SK-N-SH treated with all-trans-retinoic acid at 6 μM for 48 hours (cell line): Measurements from ENCODE around the gene MYNN.

Experiments used
- ATAC-seq: fragments of 200-7000 bp; cut with Tn5 transposase; 3 replicates; pipeline ENCODE4 v1.9.1; 2020; ENCODE audit warnings: mild to moderate bottlenecking, moderate library complexity
- CSDC2 ChIP-seq: fragments of 250-450 bp; sonication (Bioruptor Pico); IDR thresholded peaks from 2 replicates; pipeline ENCODE4 v1.5.0; 2020; ENCODE audit warnings: mild to moderate bottlenecking, moderate library complexity
- GLIS3 ChIP-seq: fragments of 250-450 bp; sonication (Bioruptor Pico); IDR thresholded peaks from 2 replicates; pipeline ENCODE4 v1.5.0; 2020; ENCODE audit warnings: mild to moderate bottlenecking, moderate library complexity
- ISL1 ChIP-seq: fragments of 250-450 bp; sonication (Bioruptor Pico); IDR thresholded peaks from 2 replicates; pipeline ENCODE4 v2.1.2; 2022; ENCODE audit warnings: mild to moderate bottlenecking, moderate library complexity
- RARB ChIP-seq: fragments of 250-450 bp; sonication (Bioruptor Pico); IDR thresholded peaks from 2 replicates; pipeline ENCODE4 v1.8.0; 2021; ENCODE audit warnings: mild to moderate bottlenecking, moderate library complexity
- ZC3H10 ChIP-seq: fragments of 250-450 bp; sonication (Bioruptor Pico); IDR thresholded peaks from 2 replicates; pipeline ENCODE4 v1.5.1; 2021; ENCODE audit warnings: mild to moderate bottlenecking, moderate library complexity
- ZFP3 ChIP-seq: fragments of 250-450 bp; sonication (Bioruptor Pico); IDR thresholded peaks from 2 replicates; pipeline ENCODE4 v1.5.0; 2020; ENCODE audit warnings: mild to moderate bottlenecking, moderate library complexity
- ZFP30 ChIP-seq: fragments of 450-650 bp; formaldehyde crosslinking; IDR thresholded peaks from 2 replicates; pipeline ENCODE4 v1.5.0; 2022; ENCODE audit warnings: mild to moderate bottlenecking, moderate library complexity
- ZNF70 ChIP-seq: fragments of 450-650 bp; formaldehyde crosslinking; IDR thresholded peaks from 2 replicates; pipeline ENCODE4 v1.5.0; 2020; ENCODE audit warnings: mild to moderate bottlenecking, moderate library complexity
- ZNF8 ChIP-seq: fragments of 450-650 bp; formaldehyde crosslinking; IDR thresholded peaks from 2 replicates; pipeline ENCODE4 v1.5.0; 2020; ENCODE audit warnings: mild to moderate bottlenecking, moderate library complexity
- TF ChIP-seq, protein P1 (sequence below): fragments of 250-450 bp; sonication (Bioruptor Pico); IDR thresholded peaks from 2 replicates; pipeline ENCODE4 v1.5.1; 2021; ENCODE audit warnings: mild to moderate bottlenecking, moderate library complexity
- TF ChIP-seq, protein P2 (sequence below): fragments of 250-450 bp; sonication (Bioruptor Pico); IDR thresholded peaks from 2 replicates; pipeline ENCODE4 v1.5.1; 2020; ENCODE audit warnings: low read depth, mild to moderate bottlenecking, moderate library complexity
- TF ChIP-seq, protein P3 (sequence below): fragments of 250-450 bp; sonication (Bioruptor Pico); IDR thresholded peaks from 2 replicates; pipeline ENCODE4 v1.8.0; 2021; ENCODE audit warnings: low read depth, mild to moderate bottlenecking, moderate library complexity, borderline replicate concordance
- TF ChIP-seq, protein P4 (sequence below): fragments of 250-450 bp; sonication (Bioruptor Pico); IDR thresholded peaks from 2 replicates; pipeline ENCODE4 v1.8.0; 2020; ENCODE audit warnings: mild to moderate bottlenecking, moderate library complexity, borderline replicate concordance

MYNN gene

DNA sequence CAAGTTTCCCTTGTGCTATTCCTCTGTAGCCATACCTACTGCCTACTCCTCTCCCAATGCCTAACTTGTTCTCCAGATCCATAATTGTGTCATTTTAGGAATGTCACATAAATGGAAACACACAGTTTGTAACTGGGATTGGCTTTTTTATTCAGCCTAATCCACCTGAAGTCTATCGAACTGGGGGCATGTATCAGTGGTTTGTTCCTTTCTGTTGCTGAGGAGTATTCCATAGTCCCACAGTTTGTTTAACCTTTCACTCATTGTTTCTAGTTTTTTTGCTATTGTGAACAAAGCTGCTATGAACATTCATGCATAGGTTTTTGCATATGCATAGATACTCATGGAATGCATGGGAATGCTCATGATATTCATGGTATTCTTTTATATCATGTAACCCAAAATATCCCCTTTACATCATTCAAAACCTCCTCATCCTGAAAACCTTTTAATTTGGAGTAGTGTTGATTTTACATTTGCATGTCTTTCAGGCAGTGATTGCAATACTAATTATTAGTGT, 65.4 kb downstream of the MYNN start:
- TF ChIP-seq ZNF8 (CRISPR knock-in tag), result no peak
- TF ChIP-seq ISL1 (CRISPR knock-in tag), result no peak
- TF ChIP-seq, protein P1, sequence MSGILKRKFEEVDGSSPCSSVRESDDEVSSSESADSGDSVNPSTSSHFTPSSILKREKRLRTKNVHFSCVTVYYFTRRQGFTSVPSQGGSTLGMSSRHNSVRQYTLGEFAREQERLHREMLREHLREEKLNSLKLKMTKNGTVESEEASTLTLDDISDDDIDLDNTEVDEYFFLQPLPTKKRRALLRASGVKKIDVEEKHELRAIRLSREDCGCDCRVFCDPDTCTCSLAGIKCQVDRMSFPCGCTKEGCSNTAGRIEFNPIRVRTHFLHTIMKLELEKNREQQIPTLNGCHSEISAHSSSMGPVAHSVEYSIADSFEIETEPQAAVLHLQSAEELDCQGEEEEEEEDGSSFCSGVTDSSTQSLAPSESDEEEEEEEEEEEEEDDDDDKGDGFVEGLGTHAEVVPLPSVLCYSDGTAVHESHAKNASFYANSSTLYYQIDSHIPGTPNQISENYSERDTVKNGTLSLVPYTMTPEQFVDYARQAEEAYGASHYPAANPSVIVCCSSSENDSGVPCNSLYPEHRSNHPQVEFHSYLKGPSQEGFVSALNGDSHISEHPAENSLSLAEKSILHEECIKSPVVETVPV (CRISPR knock-in tag), result no peak
- TF ChIP-seq ZFP3 (CRISPR knock-in tag), result no peak
- TF ChIP-seq ZC3H10 (CRISPR knock-in tag), result no peak
- TF ChIP-seq, protein P2, sequence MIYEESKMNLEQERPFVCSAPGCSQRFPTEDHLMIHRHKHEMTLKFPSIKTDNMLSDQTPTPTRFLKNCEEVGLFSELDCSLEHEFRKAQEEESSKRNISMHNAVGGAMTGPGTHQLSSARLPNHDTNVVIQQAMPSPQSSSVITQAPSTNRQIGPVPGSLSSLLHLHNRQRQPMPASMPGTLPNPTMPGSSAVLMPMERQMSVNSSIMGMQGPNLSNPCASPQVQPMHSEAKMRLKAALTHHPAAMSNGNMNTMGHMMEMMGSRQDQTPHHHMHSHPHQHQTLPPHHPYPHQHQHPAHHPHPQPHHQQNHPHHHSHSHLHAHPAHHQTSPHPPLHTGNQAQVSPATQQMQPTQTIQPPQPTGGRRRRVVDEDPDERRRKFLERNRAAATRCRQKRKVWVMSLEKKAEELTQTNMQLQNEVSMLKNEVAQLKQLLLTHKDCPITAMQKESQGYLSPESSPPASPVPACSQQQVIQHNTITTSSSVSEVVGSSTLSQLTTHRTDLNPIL, result no peak
- TF ChIP-seq ZNF70 (CRISPR knock-in tag), result no peak
- TF ChIP-seq, protein P3, sequence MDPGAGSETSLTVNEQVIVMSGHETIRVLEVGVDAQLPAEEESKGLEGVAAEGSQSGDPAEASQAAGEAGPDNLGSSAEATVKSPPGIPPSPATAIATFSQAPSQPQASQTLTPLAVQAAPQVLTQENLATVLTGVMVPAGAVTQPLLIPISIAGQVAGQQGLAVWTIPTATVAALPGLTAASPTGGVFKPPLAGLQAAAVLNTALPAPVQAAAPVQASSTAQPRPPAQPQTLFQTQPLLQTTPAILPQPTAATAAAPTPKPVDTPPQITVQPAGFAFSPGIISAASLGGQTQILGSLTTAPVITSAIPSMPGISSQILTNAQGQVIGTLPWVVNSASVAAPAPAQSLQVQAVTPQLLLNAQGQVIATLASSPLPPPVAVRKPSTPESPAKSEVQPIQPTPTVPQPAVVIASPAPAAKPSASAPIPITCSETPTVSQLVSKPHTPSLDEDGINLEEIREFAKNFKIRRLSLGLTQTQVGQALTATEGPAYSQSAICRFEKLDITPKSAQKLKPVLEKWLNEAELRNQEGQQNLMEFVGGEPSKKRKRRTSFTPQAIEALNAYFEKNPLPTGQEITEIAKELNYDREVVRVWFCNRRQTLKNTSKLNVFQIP (CRISPR knock-in tag), result no peak
- TF ChIP-seq RARB (CRISPR knock-in tag), result no peak
- TF ChIP-seq CSDC2 (CRISPR knock-in tag), result no peak
- TF ChIP-seq ZFP30, result no peak
- TF ChIP-seq GLIS3 (CRISPR knock-in tag), result no peak
- TF ChIP-seq, protein P4, sequence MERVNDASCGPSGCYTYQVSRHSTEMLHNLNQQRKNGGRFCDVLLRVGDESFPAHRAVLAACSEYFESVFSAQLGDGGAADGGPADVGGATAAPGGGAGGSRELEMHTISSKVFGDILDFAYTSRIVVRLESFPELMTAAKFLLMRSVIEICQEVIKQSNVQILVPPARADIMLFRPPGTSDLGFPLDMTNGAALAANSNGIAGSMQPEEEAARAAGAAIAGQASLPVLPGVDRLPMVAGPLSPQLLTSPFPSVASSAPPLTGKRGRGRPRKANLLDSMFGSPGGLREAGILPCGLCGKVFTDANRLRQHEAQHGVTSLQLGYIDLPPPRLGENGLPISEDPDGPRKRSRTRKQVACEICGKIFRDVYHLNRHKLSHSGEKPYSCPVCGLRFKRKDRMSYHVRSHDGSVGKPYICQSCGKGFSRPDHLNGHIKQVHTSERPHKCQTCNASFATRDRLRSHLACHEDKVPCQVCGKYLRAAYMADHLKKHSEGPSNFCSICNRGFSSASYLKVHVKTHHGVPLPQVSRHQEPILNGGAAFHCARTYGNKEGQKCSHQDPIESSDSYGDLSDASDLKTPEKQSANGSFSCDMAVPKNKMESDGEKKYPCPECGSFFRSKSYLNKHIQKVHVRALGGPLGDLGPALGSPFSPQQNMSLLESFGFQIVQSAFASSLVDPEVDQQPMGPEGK (CRISPR knock-in tag), result no peak
- ATAC-seq, result no peak
